ENCODE data around the gene SCYGR4. TPM values are rescaled to one million over a fixed set of nuclear protein-coding genes. Genes with fewer than 3 reads are reported as not detected.

Gene SCYGR4
- total RNA-seq, result not detected

- Histone ChIP-seq H3K27me3 (no peaks in the 10 kb centered on the region), H3K27ac (no peak within 1 kb of the TSS), H3K9me3 (no peaks in the 10 kb centered on the region), H3K36me3 (no peaks in the 10 kb centered on the region), H3K4me3 (no peak within 1 kb of the TSS), H3K4me1 (no peaks in the 10 kb centered on the region)
- intact Hi-C loops (cut with DNase I), result no loop called here
- TF ChIP-seq POLR2A (IDR thresholded peaks at IDR 0.05) (no peak), POLR2AphosphoS5 (IDR thresholded peaks at IDR 0.05; ENCODE audit: insufficient read depth in 1 of 2, low read depth in 1 of 2) (no peak), CTCF (IDR thresholded peaks at IDR 0.05) (no peak)
- no peak for DNase-seq (ENCODE audit: extremely low spot score in 2 of 2)
Measured at GRCh38 chr2:227617316-227618230, at the start of gene SCYGR4. Gene SCYGR4, plus strand, starts transcription at chr2:227617498. Its CDS starts 0 bp downstream, at chr2:227617498.

GRCh38 chr2:227568852-227569169 lies 48.5 kb upstream of the SCYGR4 start:
- TF ChIP-seq POLR2A (IDR thresholded peaks at IDR 0.05) (no peak), CTCF (IDR thresholded peaks at IDR 0.05) (no peak), POLR2AphosphoS5 (IDR thresholded peaks at IDR 0.05; ENCODE audit: insufficient read depth in 1 of 2, low read depth in 1 of 2) (no peak)
- no peaks in the 10 kb centered on the region for H3K4me1 ChIP-seq
- no peak for DNase-seq (ENCODE audit: extremely low spot score in 2 of 2)
- H3K27ac ChIP-seq, result no peak overlapping the region
- no peaks in the 10 kb centered on the region for H3K27me3 ChIP-seq
- no peaks in the 10 kb centered on the region for H3K9me3 ChIP-seq
- no peaks in the 10 kb centered on the region for H3K36me3 ChIP-seq
- intact Hi-C loops (cut with DNase I), result no loop called here
- no peak overlapping the region for H3K4me3 ChIP-seq

GRCh38 chr2:227570615-227571014 lies 46.7 kb upstream of the SCYGR4 start:
- H3K4me3 ChIP-seq, result no peak overlapping the region
- no peak overlapping the region for H3K27ac ChIP-seq
- H3K27me3 ChIP-seq, result no peaks in the 10 kb centered on the region
- no peaks in the 10 kb centered on the region for H3K9me3 ChIP-seq
- TF ChIP-seq POLR2AphosphoS5 (IDR thresholded peaks at IDR 0.05; ENCODE audit: insufficient read depth in 1 of 2, low read depth in 1 of 2) (no peak), POLR2A (IDR thresholded peaks at IDR 0.05) (no peak), CTCF (IDR thresholded peaks at IDR 0.05) (no peak)
- H3K36me3 ChIP-seq, result no peaks in the 10 kb centered on the region
- DNase-seq (ENCODE audit: extremely low spot score in 2 of 2), result no peak
- intact Hi-C loops (cut with DNase I), result no loop called here
- no peaks in the 10 kb centered on the region for H3K4me1 ChIP-seq

- no peak for DNase-seq (ENCODE audit: extremely low spot score in 2 of 2)
- Histone ChIP-seq H3K4me1 (no peaks in the 10 kb centered on the region), H3K27me3 (no peaks in the 10 kb centered on the region), H3K36me3 (no peaks in the 10 kb centered on the region), H3K4me3 (no peak overlapping the region), H3K9me3 (no peaks in the 10 kb centered on the region), H3K27ac (no peak overlapping the region)
- no peak for TF ChIP-seq POLR2A (IDR thresholded peaks at IDR 0.05)
- TF ChIP-seq CTCF (IDR thresholded peaks at IDR 0.05), result no peak
- no peak for TF ChIP-seq POLR2AphosphoS5 (IDR thresholded peaks at IDR 0.05; ENCODE audit: insufficient read depth in 1 of 2, low read depth in 1 of 2)
- intact Hi-C loops (cut with DNase I), result no loop called here
Measured at GRCh38 chr2:227576110-227576509, 41.2 kb upstream of the SCYGR4 start.

GRCh38 chr2:227576812-227577211 lies 40.5 kb upstream of the SCYGR4 start:
- H3K9me3 ChIP-seq, result no peaks in the 10 kb centered on the region
- no peaks in the 10 kb centered on the region for H3K27me3 ChIP-seq
- intact Hi-C loops (cut with DNase I), result no loop called here
- no peak overlapping the region for H3K4me3 ChIP-seq
- TF ChIP-seq CTCF (IDR thresholded peaks at IDR 0.05) (no peak), POLR2AphosphoS5 (IDR thresholded peaks at IDR 0.05; ENCODE audit: insufficient read depth in 1 of 2, low read depth in 1 of 2) (no peak), POLR2A (IDR thresholded peaks at IDR 0.05) (no peak)
- DNase-seq (ENCODE audit: extremely low spot score in 2 of 2), result no peak
- H3K4me1 ChIP-seq, result no peaks in the 10 kb centered on the region
- H3K36me3 ChIP-seq, result no peaks in the 10 kb centered on the region
- no peak overlapping the region for H3K27ac ChIP-seq

Data from vagina (tissue), 2 donors.